ENCODE data around the gene EOLA2. TPM values are rescaled to one million over a fixed set of nuclear protein-coding genes. Genes with fewer than 3 reads are reported as not detected.
"Not testable (repeated sequence)": the region's sequence is repeated elsewhere in the genome, so short reads cannot be mapped to it uniquely, and the experiment has no call there.

EOLA2 gene
- total RNA-seq (2014; rRNA removed), result 20.1 and 20.7 TPM in 2 replicates
- 29.9 TPM for polyA plus RNA-seq (2012)

GRCh38 chrX:149938427-149938880 is at the start of gene EOLA2:
Gene EOLA2, minus strand, starts transcription at chrX:149938491. Its CDS starts 4,617 bp downstream, at chrX:149933874.
- DNase-seq (ENCODE audit: low read depth), result peak; percentile 97

- no peak for DNase-seq (ENCODE audit: low read depth)
Observed at GRCh38 chrX:149987613-149988012, 49.3 kb upstream of the EOLA2 start.

- DNase-seq (ENCODE audit: low read depth), result no peak
Observed at GRCh38 chrX:149984411-149984810, 46.1 kb upstream of the EOLA2 start.

DNA sequence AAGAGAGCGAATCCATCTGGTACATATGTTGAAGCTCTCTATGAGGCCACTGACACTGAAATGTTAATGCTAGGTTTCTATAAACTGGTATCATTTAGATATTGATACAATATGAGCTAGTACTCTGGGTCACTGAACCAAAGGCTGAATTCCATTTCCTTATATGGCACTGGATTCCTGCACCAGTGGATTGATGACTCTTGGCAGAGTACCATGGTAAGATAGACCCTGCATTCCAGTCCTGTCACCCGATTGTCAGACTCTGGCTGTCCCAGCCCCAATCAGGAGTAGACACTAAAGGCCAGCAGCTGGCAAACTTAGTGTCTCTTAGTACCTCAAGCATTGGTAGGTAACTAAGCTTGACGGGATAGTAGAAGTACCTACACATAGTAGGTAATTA is 44.0 kb upstream of the EOLA2 start:
- no peak for DNase-seq (ENCODE audit: low read depth)

DNA sequence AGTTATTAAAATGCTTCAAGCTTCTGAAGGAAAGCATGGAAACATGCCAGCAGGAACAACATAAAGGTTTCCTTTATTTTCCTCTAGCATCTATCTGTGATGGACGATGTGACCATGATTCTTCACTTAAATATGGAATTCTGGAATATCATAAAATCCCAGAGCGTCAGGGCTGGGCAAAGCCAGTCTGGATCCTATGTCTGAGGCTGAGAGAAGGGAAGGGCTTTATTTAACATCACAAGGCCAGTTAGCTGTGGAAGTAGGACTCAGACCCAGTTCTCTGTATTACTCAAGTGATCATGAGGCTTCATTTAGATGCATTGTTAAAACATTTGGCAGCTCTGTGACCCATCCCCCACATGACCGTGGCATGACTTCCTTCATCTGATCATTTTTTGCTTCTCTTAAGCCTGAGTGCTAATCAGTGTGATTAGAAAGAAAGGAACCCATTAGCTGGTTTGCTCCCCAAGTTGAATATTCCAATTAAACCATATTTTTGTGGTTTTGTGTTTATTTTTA is 40.9 kb upstream of the EOLA2 start:
- no peak for DNase-seq (ENCODE audit: low read depth)

DNA sequence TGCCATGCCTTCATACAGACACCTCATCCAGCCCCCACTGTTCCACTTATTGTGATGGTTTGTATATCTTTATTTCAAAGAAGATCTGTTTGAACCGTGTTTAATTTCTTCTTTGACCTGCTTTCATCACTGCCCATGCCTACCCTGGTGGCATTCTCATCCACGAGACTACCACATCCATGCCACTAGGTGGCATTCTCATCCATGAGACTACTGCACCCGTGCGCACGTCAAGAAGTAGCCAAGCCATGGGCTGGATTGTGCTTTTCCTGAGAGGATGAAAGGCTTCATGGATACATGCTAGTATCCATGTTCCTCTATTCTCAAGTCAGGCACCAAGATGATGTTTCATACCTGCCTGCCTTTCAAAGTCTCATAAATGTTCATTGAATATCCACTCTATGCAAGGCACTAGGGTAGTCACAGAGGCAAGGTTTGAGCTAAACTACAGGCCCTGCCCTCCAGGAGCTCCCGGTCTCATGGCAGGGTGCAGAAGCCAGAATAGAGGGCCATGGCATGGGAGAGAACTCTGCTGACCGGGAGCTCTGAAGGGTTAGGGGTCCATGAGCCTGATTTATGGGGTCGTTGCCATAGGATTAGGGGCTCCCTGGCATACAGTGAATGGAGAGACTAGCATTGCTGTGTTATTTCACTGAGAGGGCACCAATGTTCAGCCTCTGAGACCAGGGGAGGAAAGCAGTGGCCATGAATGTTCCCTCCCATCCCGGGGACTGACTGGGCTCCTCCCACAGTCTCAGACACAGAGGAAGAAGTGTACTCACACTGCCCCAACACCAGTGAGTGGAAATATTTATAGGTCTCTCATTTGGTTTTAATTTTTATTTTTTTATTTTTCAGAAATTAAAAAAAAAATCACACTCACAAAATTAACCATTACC is 24.8 kb upstream of the EOLA2 start:
- DNase-seq (ENCODE audit: low read depth), result peak; percentile 62

DNA sequence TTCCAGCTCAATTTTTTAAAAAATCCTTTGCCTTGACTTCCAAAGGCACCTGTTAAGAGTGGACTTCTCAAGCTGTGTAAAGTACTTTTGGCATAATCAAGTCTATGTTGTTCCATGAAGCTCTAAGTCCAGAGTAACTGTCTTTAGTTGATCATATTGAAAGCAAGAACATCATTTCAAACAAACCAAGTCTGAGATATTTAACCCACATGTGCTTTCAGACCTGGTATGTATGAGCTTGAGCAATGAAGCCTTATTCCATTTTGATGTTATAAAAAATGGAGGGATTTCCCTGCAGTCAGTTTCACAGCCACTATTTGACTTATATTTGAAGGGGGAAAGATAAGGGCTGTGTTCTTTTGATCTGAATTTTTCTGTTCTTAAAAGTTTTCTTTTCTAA is 23.7 kb upstream of the EOLA2 start:
- DNase-seq (ENCODE audit: low read depth), result no peak

GRCh38 chrX:149961572-149961971 is 23.3 kb upstream of the EOLA2 start:
- no peak for DNase-seq (ENCODE audit: low read depth)

DNA sequence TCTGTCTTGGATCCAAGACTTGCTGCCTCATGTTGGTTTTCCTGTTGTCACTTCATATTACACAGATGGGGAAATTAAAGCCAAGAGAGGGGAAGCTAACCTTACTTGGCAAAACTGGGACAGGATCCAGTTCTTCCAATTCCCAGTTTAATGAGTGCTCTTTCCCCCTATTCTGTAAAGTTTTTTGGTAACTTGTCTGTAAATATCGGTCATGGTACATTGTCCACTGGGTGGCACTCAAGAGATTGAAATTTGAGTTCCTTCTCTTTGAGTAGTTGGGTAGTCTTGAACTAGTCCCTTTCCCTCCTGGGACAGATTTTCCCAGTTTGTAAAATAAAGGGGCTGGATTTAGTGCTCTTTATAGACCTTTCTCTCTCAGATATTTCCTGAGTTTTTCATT is 12.4 kb upstream of the EOLA2 start:
- DNase-seq (ENCODE audit: low read depth), result peak; percentile 53

- DNase-seq (ENCODE audit: low read depth), result no peak
Observed at GRCh38 chrX:149949743-149950436, 11.6 kb upstream of the EOLA2 start.

- no peak for DNase-seq (ENCODE audit: low read depth)
Observed at GRCh38 chrX:149948016-149948415, 9.7 kb upstream of the EOLA2 start.

DNA sequence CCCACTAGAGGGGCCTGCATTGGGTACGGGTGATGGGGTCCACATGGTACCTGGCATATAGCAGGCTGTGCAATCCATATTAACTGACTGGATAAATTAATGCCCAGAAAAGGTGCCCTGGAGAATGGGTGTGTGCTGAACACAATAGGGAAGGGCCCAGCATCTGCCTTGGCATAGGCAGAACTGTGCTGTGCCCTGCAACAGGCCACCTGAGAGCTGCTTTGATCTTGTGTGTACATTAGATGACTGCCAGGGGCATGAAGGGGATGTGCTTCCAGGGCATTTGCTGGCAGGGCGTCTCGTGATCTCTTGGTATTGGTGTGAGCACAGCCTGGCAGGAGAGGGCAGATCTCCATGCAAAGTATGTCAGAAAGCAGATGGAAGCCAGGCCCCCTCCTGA is 8.6 kb upstream of the EOLA2 start:
- not testable (repeated sequence) for DNase-seq (ENCODE audit: low read depth)

DNA sequence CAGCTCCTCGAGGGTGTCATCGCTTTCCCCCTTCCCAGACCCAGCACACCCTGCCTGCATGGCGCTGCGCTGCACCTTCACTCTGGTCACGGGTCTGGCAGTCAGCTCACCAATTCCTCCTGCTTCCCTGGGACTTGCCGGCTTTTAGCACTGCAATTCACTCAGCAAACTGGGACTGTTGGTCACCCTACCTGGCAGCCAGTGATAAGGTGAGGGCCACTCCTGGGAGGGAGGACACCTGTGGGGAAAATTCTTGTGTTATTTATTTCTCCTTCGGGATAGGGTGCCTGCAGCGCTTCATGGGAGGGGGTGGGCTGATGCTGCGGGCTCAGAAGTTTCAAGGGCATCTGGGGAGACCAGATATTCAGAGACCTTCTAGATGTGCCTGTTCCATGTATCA is 7.5 kb upstream of the EOLA2 start:
- not testable (repeated sequence) for DNase-seq (ENCODE audit: low read depth)

GRCh38 chrX:149945087-149945670 is 6.9 kb upstream of the EOLA2 start:
- DNase-seq (ENCODE audit: low read depth), result not testable (repeated sequence)

- DNase-seq (ENCODE audit: low read depth), result not testable (repeated sequence)
Observed at GRCh38 chrX:149940674-149941024, 2.4 kb upstream of the EOLA2 start.

GRCh38 chrX:149939905-149940673 is 1.8 kb upstream of the EOLA2 start:
- DNase-seq (ENCODE audit: low read depth), result peak; percentile 95

DNA sequence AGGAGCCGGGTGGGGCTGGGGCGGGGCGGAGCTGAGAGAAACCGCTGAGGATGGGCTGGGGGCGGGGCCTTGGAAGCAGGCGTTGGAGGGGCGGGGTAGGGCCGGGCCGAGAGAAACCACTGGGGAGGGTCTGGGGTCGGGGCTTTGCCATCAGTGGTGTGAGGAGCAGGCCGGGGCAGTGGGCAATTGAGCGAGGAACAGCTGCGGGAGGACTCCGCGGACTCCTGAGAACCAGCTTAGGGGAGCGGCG is 1.3 kb upstream of the EOLA2 start:
- DNase-seq (ENCODE audit: low read depth), result no peak

DNA sequence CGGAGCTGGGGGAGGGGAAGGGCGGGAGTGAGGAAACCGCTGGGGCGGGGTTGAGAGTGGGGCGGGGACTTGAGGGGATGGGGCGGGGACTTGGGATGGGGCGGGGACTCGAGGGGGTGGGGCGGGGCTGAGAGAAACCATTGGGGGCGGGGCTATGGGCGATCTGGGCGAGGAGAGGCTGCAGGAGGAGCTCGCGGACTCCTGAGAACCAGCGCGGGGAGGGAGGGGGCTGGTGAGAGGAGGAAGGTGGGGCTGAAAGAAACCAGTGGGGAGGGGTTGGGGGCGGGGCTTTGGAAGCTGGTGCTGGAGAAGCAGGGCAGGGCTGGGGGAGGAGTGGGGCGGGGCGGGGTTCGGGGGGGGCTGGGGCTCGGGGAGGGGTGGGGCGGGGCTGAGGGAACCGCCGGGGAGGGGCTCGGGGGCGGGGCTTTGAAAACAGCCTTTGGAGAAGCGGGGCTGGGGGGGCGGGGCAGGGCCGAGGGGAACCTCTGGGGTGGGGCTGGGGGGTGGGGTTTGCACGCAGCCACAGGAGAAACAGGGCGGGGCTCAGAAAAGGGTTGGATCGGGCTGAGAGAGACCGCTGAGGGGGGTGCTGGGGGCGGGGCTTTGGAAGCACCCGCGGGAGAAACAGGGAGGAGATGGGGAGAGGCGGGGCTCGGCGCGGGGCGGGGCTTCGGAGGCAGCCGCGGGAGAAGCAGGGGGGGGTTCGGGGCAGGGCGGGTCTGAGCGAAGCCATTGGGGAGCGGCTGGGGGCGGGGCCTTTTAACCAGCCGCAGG is 777 bp upstream of the EOLA2 start:
- DNase-seq (ENCODE audit: low read depth), result peak; percentile 85

GRCh38 chrX:149937871-149938426 is 342 bp downstream of the EOLA2 start:
- no peak for DNase-seq (ENCODE audit: low read depth)

GRCh38 chrX:149937328-149937727 is 963 bp downstream of the EOLA2 start:
- DNase-seq (ENCODE audit: low read depth), result peak; percentile 0

Data from LHCN-M2 (cell line).